Measurements from ENCODE around the gene SLC22A16. TPM values are rescaled to one million over a fixed set of nuclear protein-coding genes. Genes with fewer than 3 reads are reported as not detected.

The SLC22A16 gene
- total and polyA plus RNA-seq, 2 of the 13 experiments (the other 11 are each of a cell fraction or from before 2014, with no cell fraction given): 0.04 TPM; not detected in 1

GRCh38 chr6:110415086-110415916 lies 61.1 kb downstream of the SLC22A16 start, which contains the start of gene DDO (continued):
- TF ChIP-seq ZNF430 (CRISPR knock-in tag; IDR thresholded peaks at IDR 0.05) (0 out of 2 replicates have a peak, but pooled peaks have one; percentile 64), MEIS1 (CRISPR knock-in tag; IDR thresholded peaks at IDR 0.05; ENCODE audit: borderline replicate concordance) (peak; percentile 58; the same call in 1 of the 2 replicates), PHF21A (CRISPR knock-in tag; IDR thresholded peaks at IDR 0.05) (peak; percentile 92), ZNF367 (CRISPR knock-in tag; IDR thresholded peaks at IDR 0.05; ENCODE audit: borderline replicate concordance) (no peak), ZNF841 (CRISPR knock-in tag; IDR thresholded peaks at IDR 0.05; ENCODE audit: borderline replicate concordance) (no peak), THAP9 (CRISPR knock-in tag; IDR thresholded peaks at IDR 0.05; ENCODE audit: borderline replicate concordance) (0 out of 2 replicates have a peak, but pooled peaks have one; percentile 57), ZBTB2 (CRISPR knock-in tag; IDR thresholded peaks at IDR 0.05; ENCODE audit: low read depth) (no peak), SRF (IDR thresholded peaks at IDR 0.05; ENCODE audit: low read depth, low read length) (no peak), GLMP (CRISPR knock-in tag; IDR thresholded peaks at IDR 0.05; ENCODE audit: borderline replicate concordance) (no peak), PHF20 (CRISPR knock-in tag; IDR thresholded peaks at IDR 0.05) (peak; percentile 62), TARDBP (CRISPR knock-in tag; IDR thresholded peaks at IDR 0.05) (no peak), ZNF18 (CRISPR knock-in tag; IDR thresholded peaks at IDR 0.05; ENCODE audit: insufficient replicate concordance) (no peak), IKZF4 (CRISPR knock-in tag; IDR thresholded peaks at IDR 0.05; ENCODE audit: borderline replicate concordance, low read depth, not compliant biosample characterization) (no peak), ESRRA (CRISPR knock-in tag; IDR thresholded peaks at IDR 0.05; ENCODE audit: low read depth) (0 out of 2 replicates have a peak, but pooled peaks have one; percentile 40), ARNT2 (CRISPR knock-in tag; IDR thresholded peaks at IDR 0.05; ENCODE audit: low read depth) (no peak), CSRNP2 (CRISPR knock-in tag; conservative IDR thresholded peaks at IDR 0.05; ENCODE audit: low read depth) (no peak)

Data from HepG2 (cell line).